ACHN (cell line): ENCODE results near the gene LAMA4.

Experiments
- DNase-seq: peaks from one replicate; pipeline ENCODE4 v3.0.0-alpha.2; 2015
- in situ Hi-C: cut with HindIII; loops from 2 replicates; pipeline ENCODE4 v1.10.0; 2017; ENCODE audit warnings: low sequenced_read_pairs, low pct_ligation_motif_present, low pct_unique_long_range_greater_than_20kb

LAMA4 gene

GRCh38 chr6:112224088-112224487 lies 30.3 kb downstream of the LAMA4 start:
- DNase-seq = no peak

GRCh38 chr6:112223070-112223861 lies 31.1 kb downstream of the LAMA4 start:
- in situ Hi-C loops = no loop called here

More at GRCh38 chr6:112224088-112224487, 30.3 kb downstream of the LAMA4 start:
- in situ Hi-C loops = no loop called here

GRCh38 chr6:112221981-112222852 lies 32.1 kb downstream of the LAMA4 start:
- DNase-seq = no peak
- in situ Hi-C loops = no loop called here

More at GRCh38 chr6:112223070-112223861, 31.1 kb downstream of the LAMA4 start:
- DNase-seq = no peak

DNA sequence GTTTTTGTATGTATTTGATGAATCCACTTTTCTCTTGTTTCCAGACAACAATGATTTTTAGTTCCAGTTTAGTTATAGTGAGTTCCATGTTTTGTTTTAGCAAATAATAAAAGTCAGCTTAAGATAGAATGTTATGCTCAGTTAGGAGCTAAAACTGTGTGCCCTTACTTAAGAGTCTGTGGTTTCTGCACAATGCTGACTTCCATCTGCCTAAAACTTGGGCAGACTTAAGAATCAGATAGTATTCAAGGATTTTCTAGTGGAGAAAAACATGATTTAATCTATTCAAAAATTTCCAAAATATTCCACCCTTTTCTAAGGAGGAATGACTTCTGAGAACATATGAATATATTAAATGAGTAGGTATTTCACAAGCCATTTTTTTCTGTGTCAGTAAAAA lies 32.8 kb downstream of the LAMA4 start:
- in situ Hi-C loops = no loop called here
- no peak for DNase-seq

DNA sequence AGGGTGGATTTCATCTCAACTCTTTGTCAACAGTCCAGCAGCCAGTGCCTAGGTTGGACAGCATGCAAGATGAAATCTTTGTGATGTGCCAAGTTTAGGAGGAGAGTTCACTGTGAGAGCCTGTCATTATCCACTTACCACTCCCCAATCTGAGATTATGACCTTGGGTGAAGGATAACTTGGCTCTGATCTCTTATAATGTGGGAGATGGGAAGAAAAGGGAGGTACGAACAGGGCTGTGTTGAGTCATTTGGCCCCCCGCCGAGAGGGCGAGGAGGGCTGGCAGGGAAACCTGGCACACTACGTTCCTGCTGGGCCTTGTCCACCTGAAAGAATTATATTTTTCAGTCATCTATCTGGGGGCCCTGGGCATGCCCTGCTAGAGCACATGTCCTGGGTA lies 35.8 kb downstream of the LAMA4 start:
- DNase-seq = no peak
- in situ Hi-C loops = no loop called here

GRCh38 chr6:112216662-112217551 lies 37.5 kb downstream of the LAMA4 start:
- in situ Hi-C loops = no loop called here
- DNase-seq = no peak

DNA sequence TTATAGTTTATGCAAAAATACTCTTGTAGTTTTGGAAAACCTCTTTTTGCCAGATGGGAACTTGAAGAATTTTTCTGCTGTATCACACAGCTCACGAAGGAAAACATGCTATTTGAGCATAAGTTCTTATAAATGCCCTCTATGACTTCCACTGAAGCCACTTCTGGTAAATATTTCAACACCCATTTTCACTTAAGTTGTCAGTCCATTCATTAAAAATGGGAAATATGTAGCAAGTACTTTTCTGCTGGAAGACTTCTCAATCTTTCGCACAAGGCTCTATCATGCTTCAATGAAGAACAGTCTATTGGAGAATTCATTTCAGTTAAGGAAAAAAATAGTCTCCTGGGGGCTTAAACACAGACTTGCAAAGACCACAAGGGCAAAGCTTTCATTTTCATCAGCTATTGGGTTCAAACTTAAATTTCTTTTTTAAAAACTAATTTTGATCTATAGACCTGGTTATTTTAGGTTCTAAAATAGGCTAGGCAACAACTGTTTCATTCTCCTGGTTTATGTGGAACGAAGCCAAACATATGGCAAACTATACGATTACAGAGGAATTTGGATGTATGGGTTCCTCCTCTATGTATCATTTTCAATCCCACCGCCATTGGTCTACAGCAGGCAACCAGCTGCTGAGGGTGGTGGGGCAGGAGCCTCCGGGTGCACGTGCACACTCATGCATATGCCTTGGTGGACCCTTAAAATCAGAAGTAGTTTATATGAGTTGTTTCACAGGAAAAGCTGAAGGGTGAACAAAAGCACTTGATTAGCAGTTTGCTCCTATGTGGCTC lies 38.7 kb downstream of the LAMA4 start:
- in situ Hi-C loops = no loop called here

DNA sequence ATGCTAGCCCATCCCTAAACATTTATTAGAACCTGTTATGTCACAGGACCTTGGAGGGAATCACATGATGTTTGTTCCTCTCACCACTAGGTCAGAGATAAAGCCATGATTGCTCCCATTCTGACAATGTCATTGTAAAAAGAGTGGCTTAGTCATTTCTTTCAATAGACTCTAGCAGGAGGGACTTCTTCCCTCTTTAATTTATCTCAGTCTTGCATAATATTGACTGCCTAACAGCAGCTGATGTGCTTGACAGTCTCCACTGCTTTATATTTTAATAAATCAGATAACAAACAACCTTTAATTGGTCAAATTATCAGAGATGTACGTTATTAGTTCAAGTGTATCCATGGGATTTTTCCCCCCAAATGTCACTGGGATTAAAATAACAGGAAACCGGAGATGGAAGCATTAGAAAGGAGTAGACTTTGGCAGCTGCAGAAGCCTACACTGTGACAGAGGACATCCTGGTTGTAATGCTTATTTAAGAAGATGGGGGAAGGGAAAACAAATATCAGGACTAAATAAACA lies 39.6 kb downstream of the LAMA4 start:
- DNase-seq = no peak
- in situ Hi-C loops = no loop called here

More for the DNA sequence above, 38.7 kb downstream of the LAMA4 start:
- DNase-seq = no peak

GRCh38 chr6:112210852-112211251 lies 43.5 kb downstream of the LAMA4 start:
- in situ Hi-C loops = no loop called here
- no peak for DNase-seq

GRCh38 chr6:112209131-112209530 lies 45.2 kb downstream of the LAMA4 start:
- no peak for DNase-seq
- in situ Hi-C loops = no loop called here

DNA sequence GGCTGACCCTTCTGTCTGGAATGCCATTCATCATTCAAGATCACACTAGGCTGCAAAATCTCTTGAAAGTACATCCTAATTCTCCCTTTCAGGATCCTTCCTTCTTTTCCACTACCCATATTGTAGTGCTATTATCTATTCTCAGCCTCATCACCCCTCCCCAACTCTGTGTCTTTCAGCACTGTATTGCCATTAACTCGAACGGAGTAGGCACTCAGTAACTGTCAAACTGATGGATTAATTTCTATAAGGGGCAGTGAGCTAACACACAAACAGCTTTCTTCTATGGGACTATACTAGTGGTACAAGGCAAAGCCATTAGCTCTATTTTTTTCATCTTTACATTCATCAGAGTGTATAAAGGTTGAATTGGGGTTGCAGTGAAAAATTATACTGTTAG lies 46.6 kb downstream of the LAMA4 start:
- in situ Hi-C loops = no loop called here

GRCh38 chr6:112207131-112207530 lies 47.2 kb downstream of the LAMA4 start:
- in situ Hi-C loops = no loop called here

More for the DNA sequence above, 46.6 kb downstream of the LAMA4 start:
- no peak for DNase-seq

DNA sequence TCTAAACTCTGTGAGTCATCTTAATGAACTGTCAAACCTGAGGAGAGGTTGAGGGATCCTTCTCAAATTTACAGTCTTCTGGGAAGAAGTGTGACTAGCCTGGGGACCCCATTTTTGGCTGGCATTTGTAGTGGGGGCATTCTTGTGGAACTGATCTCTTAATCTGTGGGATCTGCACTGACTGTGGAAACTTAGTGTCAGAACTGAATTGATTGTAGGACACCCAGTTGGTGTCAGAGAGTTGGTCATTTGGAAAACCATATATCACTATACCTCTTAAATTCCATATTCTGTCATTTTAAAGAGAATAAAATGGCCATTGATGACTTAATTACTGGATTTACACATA lies 48.3 kb downstream of the LAMA4 start:
- no peak for DNase-seq
- in situ Hi-C loops = no loop called here

More at GRCh38 chr6:112207131-112207530, 47.2 kb downstream of the LAMA4 start:
- no peak for DNase-seq

GRCh38 chr6:112205427-112206109 lies 48.8 kb downstream of the LAMA4 start:
- in situ Hi-C loops = no loop called here

DNA sequence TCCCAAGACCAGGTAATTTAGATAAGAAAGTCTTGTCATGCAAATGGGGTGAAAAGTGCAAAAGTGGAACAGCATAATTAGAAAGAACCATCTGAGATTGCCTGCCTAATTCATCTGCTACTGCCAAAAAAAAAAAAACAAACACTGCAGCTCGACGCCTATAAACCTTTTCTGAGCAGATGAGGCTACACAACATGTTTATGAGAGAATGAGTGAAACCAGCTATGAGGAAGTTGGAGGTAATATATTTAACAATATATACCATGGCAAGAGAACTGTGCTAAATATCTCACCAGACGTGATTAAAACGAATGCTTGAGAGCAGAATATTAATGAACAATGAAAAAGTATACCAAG lies 50.0 kb downstream of the LAMA4 start:
- in situ Hi-C loops = no loop called here
- DNase-seq = no peak

More at GRCh38 chr6:112205427-112206109, 48.8 kb downstream of the LAMA4 start:
- no peak for DNase-seq

DNA sequence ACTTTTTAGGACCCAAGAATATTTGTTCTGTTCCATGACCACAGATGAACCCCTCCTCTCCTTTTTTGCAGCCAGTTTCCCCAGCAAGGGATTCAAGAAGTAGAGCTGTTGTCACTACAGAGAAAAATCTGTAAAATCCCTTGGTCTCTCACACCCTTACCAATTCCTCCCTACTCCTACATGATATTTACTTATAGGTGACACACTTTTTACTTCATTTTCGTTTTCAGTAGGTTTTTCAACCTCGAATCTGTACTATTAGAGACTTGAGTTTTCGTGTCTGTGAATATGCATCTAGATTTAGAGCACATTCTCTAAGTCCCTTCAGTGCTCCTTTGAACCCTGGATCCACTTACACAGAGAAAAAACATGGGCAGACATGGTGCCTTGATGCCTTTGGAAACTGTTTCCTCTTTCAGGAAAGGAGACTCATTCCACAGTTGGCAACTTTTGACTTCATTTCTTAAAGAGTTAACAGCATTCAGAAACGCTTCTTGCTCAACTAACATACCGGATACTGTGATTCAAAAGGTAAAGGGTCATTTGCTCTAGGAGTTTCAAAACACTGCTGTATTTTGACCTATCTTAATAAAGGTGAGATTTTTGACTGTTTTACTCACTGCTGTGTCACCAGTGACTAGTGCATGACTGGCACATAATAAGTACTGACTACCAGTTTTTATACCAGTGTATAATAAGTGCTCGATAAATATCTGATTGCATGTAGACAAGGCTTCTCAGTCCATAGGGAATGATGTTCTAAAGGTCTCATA lies 50.6 kb downstream of the LAMA4 start:
- in situ Hi-C loops = no loop called here
- DNase-seq = no peak
